Cardiac muscle cell (in vitro differentiated cells and primary cell): ENCODE results near the gene ANXA2. TPM values are rescaled to one million over a fixed set of nuclear protein-coding genes. Genes with fewer than 3 reads are reported as not detected.
A peak's percentile ranks its signal among the peaks of the same experiment; 100 is the strongest.
"Not testable (repeated sequence)": the region's sequence is repeated elsewhere in the genome, so short reads cannot be mapped to it uniquely, and the experiment has no call there.

Source experiments
- DNase-seq, 2 donors: peaks; one replicate each; pipeline versions ENCODE4 v3.0.0 to v3.0.0-alpha.2; 2010 to 2017; ENCODE audit warnings: low read depth in 1 of 2, low spot score in 1 of 2
- H3K27ac ChIP-seq: fragments of 200-600 bp; sonication (generic); 2 replicates; pipeline ENCODE4 v1.5.1; 2016
- H3K27me3 ChIP-seq: fragments of 200-600 bp; sonication (generic); 2 replicates; pipeline ENCODE4 v1.6.0; 2016; ENCODE audit warnings: control low read depth
- H3K36me3 ChIP-seq: fragments of 200-600 bp; sonication (generic); 2 replicates; pipeline ENCODE4 v1.5.1; 2016; ENCODE audit warnings: control low read depth
- H3K4me1 ChIP-seq: fragments of 200-600 bp; sonication (generic); 2 replicates; pipeline ENCODE4 v1.8.1; 2017; ENCODE audit warnings: low read depth, mild to moderate bottlenecking, mixed run types
- H3K4me3 ChIP-seq: fragments of 200-600 bp; sonication (generic); 2 replicates; pipeline ENCODE4 v1.5.1; 2016; ENCODE audit warnings: mild to moderate bottlenecking
- H3K9me3 ChIP-seq: fragments of 200-600 bp; sonication (generic); 2 replicates; pipeline ENCODE4 v1.5.1; 2017; ENCODE audit warnings: low read depth, mild to moderate bottlenecking, control low read depth
- CTCF ChIP-seq: IDR thresholded peaks from 2 replicates; pipeline ENCODE4 v1.5.1; 2012; ENCODE audit warnings: low read depth, mild to moderate bottlenecking, low read length
- polyA plus RNA-seq: library from polyadenylated mRNA; unstranded; fragments of >200 nt; fragmentation: Nextera tagmentation; extraction: Ambion mirVana; gene quantifications from 2 replicates; pipeline ENCODE4 v1.2.1, GENCODE V29; 2016
- total RNA-seq: library from RNA; depleted of rRNA; stranded (reverse); fragments of >200 nt; gene quantifications from 2 replicates; pipeline ENCODE4 v1.2.3, GENCODE V29; 2016

Gene ANXA2
- total and polyA plus RNA-seq, 2 experiments from 2014 or later: 90.2 to 284 TPM

GRCh38 chr15:60417112-60417511 lies 19.3 kb upstream of the ANXA2 start:
- no peak overlapping the region for H3K27ac ChIP-seq
- no peak for DNase-seq
- TF ChIP-seq CTCF: no peak
- H3K36me3 ChIP-seq: peaks cover 3% of the 10 kb centered on the region
- H3K4me3 ChIP-seq: no peak overlapping the region
- no peaks in the 10 kb centered on the region for H3K4me1 ChIP-seq
- H3K27me3 ChIP-seq: no peaks in the 10 kb centered on the region
- H3K9me3 ChIP-seq: no peaks in the 10 kb centered on the region

- no peak for TF ChIP-seq CTCF
These were observed 18.7 kb upstream of the ANXA2 start for GRCh38 chr15:60416484-60416883.

GRCh38 chr15:60414016-60414682 lies 16.4 kb upstream of the ANXA2 start:
- Histone ChIP-seq H3K4me1 (no peaks in the 10 kb centered on the region), H3K27me3 (no peaks in the 10 kb centered on the region), H3K36me3 (no peaks in the 10 kb centered on the region), H3K9me3 (no peaks in the 10 kb centered on the region), H3K4me3 (no peak overlapping the region), H3K27ac (no peak overlapping the region)
- DNase-seq: peak in 1 of 2 donors; percentile 61
- TF ChIP-seq CTCF: no peak

More at GRCh38 chr15:60416484-60416883, 18.7 kb upstream of the ANXA2 start:
- H3K27ac ChIP-seq: no peak overlapping the region
- no peaks in the 10 kb centered on the region for H3K36me3 ChIP-seq
- H3K4me1 ChIP-seq: no peaks in the 10 kb centered on the region
- H3K27me3 ChIP-seq: no peaks in the 10 kb centered on the region
- H3K4me3 ChIP-seq: no peak overlapping the region
- H3K9me3 ChIP-seq: no peaks in the 10 kb centered on the region
- no peak for DNase-seq

- Histone ChIP-seq H3K9me3 (no peaks in the 10 kb centered on the region), H3K4me1 (no peaks in the 10 kb centered on the region), H3K36me3 (no peaks in the 10 kb centered on the region), H3K4me3 (no peak overlapping the region), H3K27me3 (no peaks in the 10 kb centered on the region), H3K27ac (no peak overlapping the region)
- no peak for TF ChIP-seq CTCF
- DNase-seq: peak in 1 of 2 donors; percentile 30
These were observed 15.5 kb upstream of the ANXA2 start for GRCh38 chr15:60413231-60413824.

- H3K27ac ChIP-seq: not testable (repeated sequence)
These were observed 15.0 kb upstream of the ANXA2 start for GRCh38 chr15:60412807-60413206.

GRCh38 chr15:60411774-60412425 lies 14.1 kb upstream of the ANXA2 start:
- H3K27ac ChIP-seq: no peak overlapping the region
- no peaks in the 10 kb centered on the region for H3K27me3 ChIP-seq
- no peak for DNase-seq

More at GRCh38 chr15:60412807-60413206, 15.0 kb upstream of the ANXA2 start:
- not testable (repeated sequence) for H3K27me3 ChIP-seq, H3K4me3 ChIP-seq, DNase-seq, H3K9me3 ChIP-seq, H3K4me1 ChIP-seq, H3K36me3 ChIP-seq

GRCh38 chr15:60410350-60410749 lies 12.6 kb upstream of the ANXA2 start:
- H3K36me3 ChIP-seq, H3K27me3 ChIP-seq, DNase-seq, H3K4me3 ChIP-seq, H3K9me3 ChIP-seq, H3K27ac ChIP-seq: not testable (repeated sequence)
- H3K4me1 ChIP-seq: peaks cover 14% of the 10 kb centered on the region

More at GRCh38 chr15:60411774-60412425, 14.1 kb upstream of the ANXA2 start:
- TF ChIP-seq CTCF: no peak
- Histone ChIP-seq H3K36me3 (no peaks in the 10 kb centered on the region), H3K4me3 (no peak overlapping the region), H3K9me3 (no peaks in the 10 kb centered on the region), H3K4me1 (peaks cover 2% of the 10 kb centered on the region)
